T-helper 22 cell (primary cell): ENCODE results near the gene EXOC1L.

ENCODE experiments used
- DNase-seq: peaks from one replicate; pipeline ENCODE4 v3.0.0-alpha.2; 2020; ENCODE audit warnings: low read depth

The EXOC1L gene

GRCh38 chr4:55884093-55884850 lies 64.7 kb downstream of the EXOC1L start:
- DNase-seq = no peak

GRCh38 chr4:55884851-55885219 lies 65.2 kb downstream of the EXOC1L start:
- no peak for DNase-seq
